Epithelial cell of esophagus (primary cell): Measurements from ENCODE around the gene GRAMD4.

Source experiments
- DNase-seq: peaks from one replicate; pipeline ENCODE4 v3.0.0; 2010; ENCODE audit warnings: low read depth
- H3K4me3 ChIP-seq: 2 replicates; pipeline ENCODE4 v1.5.1; 2011; ENCODE audit warnings: mild to moderate bottlenecking, low read length, control low read depth
- TF ChIP-seq, protein P1 (sequence below): IDR thresholded peaks from 2 replicates; pipeline ENCODE4 v1.5.1; 2011; ENCODE audit warnings: low read depth, mild to moderate bottlenecking, low read length, control low read depth, inconsistent platforms; ENCODE audit not compliant: insufficient read depth; ENCODE audit errors: missing control alignments

The GRAMD4 gene

DNA sequence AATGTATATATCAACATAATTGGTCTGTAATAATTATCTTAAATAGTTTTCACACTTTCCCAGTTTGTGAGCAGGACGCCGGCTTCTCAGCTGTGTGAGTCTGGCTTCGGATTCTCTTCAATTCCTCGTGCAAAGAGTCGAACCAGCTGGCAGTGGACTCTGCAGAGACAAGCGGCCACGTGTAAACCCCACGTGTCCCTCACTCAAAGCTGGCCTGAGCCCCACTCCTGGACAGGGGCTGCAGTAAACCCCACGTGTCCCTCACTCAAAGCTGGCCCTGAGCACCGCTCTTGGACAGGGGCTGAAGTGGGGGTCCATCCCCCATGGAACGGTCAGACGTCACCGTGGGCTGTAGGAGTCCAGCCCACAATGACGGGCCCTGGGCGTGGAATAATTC, 66.9 kb downstream of the GRAMD4 start:
- TF ChIP-seq, protein P1, sequence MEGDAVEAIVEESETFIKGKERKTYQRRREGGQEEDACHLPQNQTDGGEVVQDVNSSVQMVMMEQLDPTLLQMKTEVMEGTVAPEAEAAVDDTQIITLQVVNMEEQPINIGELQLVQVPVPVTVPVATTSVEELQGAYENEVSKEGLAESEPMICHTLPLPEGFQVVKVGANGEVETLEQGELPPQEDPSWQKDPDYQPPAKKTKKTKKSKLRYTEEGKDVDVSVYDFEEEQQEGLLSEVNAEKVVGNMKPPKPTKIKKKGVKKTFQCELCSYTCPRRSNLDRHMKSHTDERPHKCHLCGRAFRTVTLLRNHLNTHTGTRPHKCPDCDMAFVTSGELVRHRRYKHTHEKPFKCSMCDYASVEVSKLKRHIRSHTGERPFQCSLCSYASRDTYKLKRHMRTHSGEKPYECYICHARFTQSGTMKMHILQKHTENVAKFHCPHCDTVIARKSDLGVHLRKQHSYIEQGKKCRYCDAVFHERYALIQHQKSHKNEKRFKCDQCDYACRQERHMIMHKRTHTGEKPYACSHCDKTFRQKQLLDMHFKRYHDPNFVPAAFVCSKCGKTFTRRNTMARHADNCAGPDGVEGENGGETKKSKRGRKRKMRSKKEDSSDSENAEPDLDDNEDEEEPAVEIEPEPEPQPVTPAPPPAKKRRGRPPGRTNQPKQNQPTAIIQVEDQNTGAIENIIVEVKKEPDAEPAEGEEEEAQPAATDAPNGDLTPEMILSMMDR: no peak
- H3K4me3 ChIP-seq: no peak overlapping the region
- no peak for DNase-seq

DNA sequence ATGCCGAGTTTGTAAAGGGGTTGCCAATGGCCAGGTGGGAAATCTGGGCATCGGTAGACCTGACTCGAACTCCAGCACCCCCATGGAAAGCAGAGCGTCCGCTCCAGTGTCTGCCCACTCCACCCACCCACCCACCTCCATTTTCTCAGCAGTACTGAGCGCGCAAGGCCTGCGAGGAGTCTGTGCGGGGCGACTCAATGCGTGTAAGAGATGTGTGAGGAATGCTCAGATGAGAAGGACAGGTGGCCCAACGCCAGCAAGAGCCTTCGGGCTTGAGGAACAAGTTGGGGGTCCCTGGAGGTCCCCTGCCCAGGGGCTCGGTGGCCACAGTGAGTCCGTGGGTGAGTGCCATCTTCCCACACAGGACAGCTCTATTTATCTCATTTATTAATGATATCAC, 67.3 kb downstream of the GRAMD4 start:
- TF ChIP-seq, protein P1: no peak
- H3K4me3 ChIP-seq: no peak overlapping the region
- no peak for DNase-seq

DNA sequence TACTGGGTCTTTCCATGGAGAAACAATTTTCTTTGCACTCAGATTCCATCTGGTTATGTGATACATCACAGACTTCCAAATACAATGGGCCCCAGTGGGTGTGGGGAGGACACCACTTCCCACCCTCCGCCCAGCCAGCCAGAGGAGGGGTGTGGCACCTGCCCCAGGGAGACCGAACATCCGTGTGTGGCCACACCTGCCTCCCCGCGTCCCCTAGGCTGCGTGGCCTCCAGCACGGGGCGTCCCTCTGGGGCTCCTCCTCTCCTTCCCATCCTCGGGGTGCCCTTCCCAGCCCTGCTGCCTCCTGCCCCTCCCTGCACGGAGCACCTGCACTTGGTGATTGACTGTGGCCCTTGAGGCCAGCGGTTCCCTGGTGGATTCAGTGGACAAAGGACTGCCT, 68.8 kb downstream of the GRAMD4 start:
- TF ChIP-seq, protein P1: no peak
- DNase-seq: no peak
- H3K4me3 ChIP-seq: no peak overlapping the region

DNA sequence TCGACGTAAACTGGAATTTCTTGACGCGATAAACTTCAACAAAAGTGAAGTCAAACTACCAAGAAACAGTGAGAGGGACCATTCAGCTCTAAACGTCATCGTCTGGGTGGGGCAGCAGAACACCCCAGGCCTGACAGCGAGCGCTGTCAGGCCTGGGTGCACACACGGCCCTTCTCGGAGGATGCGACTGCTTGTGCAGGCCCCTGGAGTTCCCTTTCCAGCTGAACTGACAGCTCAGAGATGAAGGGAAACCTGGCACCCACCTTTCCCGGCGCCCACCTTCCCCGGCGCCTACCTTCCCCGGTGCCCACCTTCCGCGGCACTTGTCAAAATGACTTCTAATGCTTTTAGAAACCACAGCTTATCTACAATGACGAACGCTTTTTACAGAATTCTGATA, 70.0 kb downstream of the GRAMD4 start:
- TF ChIP-seq, protein P1: no peak
- no peak for DNase-seq
- no peak overlapping the region for H3K4me3 ChIP-seq

DNA sequence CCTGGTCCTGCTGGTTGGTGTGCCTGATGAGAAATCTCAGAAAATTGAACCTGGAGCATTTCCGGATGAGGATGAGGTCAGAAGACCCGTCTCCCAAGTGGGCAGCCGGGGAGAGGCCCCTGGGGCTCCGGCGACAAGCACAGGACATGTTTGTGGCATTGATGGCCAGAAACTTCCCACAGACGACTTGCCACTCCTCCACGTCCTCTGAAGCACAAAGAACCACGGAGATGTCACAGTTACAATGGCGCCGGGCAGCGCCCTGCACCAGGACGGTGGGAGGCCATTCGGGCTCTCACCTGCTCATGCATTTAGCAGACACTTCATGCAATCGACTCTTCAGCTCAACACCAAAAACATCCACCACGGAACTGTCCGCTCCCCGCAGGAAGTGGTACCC, 71.4 kb downstream of the GRAMD4 start:
- no peak overlapping the region for H3K4me3 ChIP-seq
- no peak for DNase-seq
- TF ChIP-seq, protein P1: no peak

DNA sequence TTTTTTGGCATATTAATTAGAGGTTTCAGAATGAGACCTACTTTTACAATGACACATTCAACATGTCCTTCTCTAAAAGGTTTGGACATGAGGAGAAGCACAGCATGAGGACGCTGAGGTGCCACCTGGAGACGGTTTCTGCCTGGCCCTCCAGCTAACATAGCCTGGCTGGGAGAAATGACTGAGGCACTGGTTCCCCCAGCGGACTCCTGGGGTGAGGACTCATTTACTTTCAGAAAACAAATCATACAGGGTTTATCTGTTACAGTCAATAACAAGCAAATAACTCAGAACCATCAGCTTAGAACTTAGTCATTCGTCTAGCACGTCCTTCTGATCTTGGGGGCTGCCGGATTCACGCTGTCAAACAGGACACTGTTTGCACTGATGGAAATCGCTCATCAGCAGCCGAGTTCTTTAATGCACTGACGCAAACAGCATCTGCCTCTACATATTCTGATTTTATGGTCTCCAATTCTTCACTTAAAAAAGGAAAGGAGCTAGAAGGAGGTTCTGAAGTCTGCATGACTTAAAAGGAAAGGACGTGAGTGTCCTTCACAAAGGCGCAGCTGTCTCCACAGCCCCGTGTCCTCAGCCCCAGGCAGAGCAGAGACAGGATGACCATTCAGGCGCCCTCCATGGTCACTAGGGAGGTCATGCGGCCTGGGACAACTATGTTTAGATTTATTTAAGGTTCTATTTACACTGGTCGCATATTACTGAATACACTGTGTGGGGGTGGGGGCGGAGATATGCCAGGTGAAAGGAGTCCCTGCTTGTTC, 73.6 kb downstream of the GRAMD4 start:
- H3K4me3 ChIP-seq: no peak overlapping the region
- no peak for DNase-seq
- TF ChIP-seq, protein P1: no peak

DNA sequence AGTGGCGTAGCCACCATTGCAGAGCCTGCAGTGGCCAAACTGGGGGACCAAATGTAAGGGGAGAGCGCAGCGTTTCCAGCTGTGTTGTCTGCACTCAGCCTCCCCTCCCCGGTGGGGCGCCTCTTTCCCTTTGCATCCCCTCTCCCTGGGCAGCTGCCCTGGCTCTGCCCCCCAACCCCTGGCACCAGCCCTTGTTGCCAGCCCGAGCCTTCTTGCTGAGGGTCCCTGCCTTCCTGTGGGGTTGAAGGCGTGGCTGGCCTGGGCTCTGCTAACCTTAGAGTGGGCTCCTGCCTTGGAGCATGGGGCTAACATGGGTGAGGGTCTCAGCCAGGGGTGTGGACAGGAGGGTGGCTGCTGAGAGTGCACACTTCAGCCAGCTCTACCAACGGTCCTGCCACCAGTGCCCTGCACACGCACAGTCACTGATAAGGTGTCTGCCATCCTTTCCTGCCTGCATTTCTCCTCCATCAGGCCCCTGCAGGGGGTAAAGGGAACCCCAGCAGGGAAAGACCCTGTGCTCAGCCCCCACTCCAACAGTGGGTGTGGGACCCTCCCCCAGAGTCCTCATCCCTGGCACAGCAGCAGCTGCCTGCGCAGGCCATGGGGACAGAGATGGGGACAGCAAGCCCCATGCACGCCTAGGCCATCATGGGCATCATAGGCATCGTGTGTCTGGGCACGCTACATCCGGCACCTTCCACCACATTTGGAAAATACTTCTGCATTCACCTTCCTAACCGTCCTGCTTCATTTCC, 74.4 kb downstream of the GRAMD4 start:
- DNase-seq: no peak
- no peak overlapping the region for H3K4me3 ChIP-seq
- TF ChIP-seq, protein P1: no peak
